Breast epithelium (tissue), 4 donors: ENCODE measurements around the gene EMC6. TPM values are rescaled to one million over a fixed set of nuclear protein-coding genes. Genes with fewer than 3 reads are reported as not detected.

Experiments used
- DNase-seq, 2 donors: peaks; one replicate each; pipeline ENCODE4 v3.0.0-alpha.2; 2019; ENCODE audit warnings: low spot score in 2 of 2
- H3K27ac ChIP-seq, 2 donors: fragments of 200-600 bp; sonication (generic) in 1 of 2; one replicate each; pipeline ENCODE4 v1.5.1; 2016 to 2019; ENCODE audit warnings: mild to moderate bottlenecking in 1 of 2
- H3K27me3 ChIP-seq, 2 donors: fragments of 200-600 bp; sonication (generic) in 1 of 2; one replicate each; pipeline versions ENCODE4 v1.5.1 to v1.6.0; 2017 to 2019; ENCODE audit warnings: control low read depth in 1 of 2, mild to moderate bottlenecking in 1 of 2
- H3K36me3 ChIP-seq: fragments of 200-600 bp; one replicate; pipeline ENCODE4 v1.5.1; 2019
- H3K4me1 ChIP-seq, 2 donors: fragments of 200-600 bp; sonication (generic); one replicate each; pipeline ENCODE4 v1.5.1; 2016 to 2019; ENCODE audit warnings: control low read depth in 1 of 2
- H3K4me3 ChIP-seq, 3 donors: fragments of 200-600 bp; sonication (generic); 1 replicate in 2 of 3; 2 replicates in 1 of 3; pipeline ENCODE4 v1.5.1; 2016 to 2019; ENCODE audit warnings: mild to moderate bottlenecking in 3 of 3, moderate library complexity in 2 of 3
- H3K9me3 ChIP-seq, 2 donors: fragments of 200-600 bp; sonication (generic) in 1 of 2; one replicate each; pipeline ENCODE4 v1.5.1; 2016 to 2019; ENCODE audit warnings: control low read depth in 1 of 2
- POLR2A ChIP-seq: fragments of 450-650 bp; IDR thresholded peaks from one replicate; pipeline ENCODE4 v1.6.1; 2016; ENCODE audit warnings: antibody characterized with exemption, mild to moderate bottlenecking, moderate library complexity
- POLR2AphosphoS5 ChIP-seq, 3 donors: sonication (generic); formaldehyde crosslinking; IDR thresholded peaks; one replicate each; pipeline ENCODE4 v1.6.1; 2017; ENCODE audit warnings: antibody characterized with exemption in 3 of 3
- intact Hi-C: fragments of 100-400 bp; cut with DNase I; formaldehyde crosslinking; loops from one replicate; pipeline ENCODE4 v1.15.1; 2023; ENCODE audit warnings: low total_unique reads
- total RNA-seq, 3 donors: library from RNA; depleted of rRNA; stranded (reverse); fragments of >200 nt; gene quantifications; one replicate each; pipeline ENCODE4 v1.1.0, GENCODE V29; 2016
- TF ChIP-seq, protein P1 (sequence below), 3 donors: fragments of 450-650 bp; IDR thresholded peaks; one replicate each; pipeline ENCODE4 v1.5.1; 2016 to 2017; ENCODE audit warnings: antibody characterized with exemption in 3 of 3, mild to moderate bottlenecking in 3 of 3, moderate library complexity in 3 of 3

EMC6 gene
- total RNA-seq, 3 donors from 2014 or later: 12.5 to 19.0 (median 15.1) TPM

DNA sequence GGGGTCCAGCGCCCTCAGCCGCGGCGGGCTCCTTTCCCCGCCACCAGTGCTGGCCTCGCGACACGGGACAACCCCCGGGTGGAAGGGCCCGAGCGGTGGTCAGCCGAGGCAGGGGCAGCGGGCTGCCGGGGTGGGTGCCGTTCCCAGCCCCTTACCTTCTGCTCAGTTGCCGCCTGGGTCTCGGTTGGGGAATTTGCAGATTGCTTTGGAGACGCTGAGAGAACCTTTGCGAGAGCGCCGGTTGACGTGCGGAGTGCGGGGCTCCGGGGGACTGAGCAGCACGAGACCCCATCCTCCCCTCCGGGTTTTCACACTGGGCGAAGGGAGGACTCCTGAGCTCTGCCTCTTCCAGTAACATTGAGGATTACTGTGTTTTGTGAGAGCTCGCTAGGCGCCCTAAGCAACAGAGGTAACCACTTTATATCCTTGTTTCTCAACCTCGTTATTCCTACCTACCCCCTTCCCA is 31.7 kb upstream of the EMC6 start:
- no peaks in the 10 kb centered on the region for H3K27me3 ChIP-seq
- DNase-seq: no peak
- peak overlapping the region; percentile 99 for H3K27ac ChIP-seq
- intact Hi-C loops: no loop called here
- no peaks in the 10 kb centered on the region for H3K36me3 ChIP-seq
- peak overlapping the region; percentile 93 to 98 (median 96) for H3K4me3 ChIP-seq
- no peaks in the 10 kb centered on the region for H3K9me3 ChIP-seq
- H3K4me1 ChIP-seq: peaks cover 0 to 7% of the 10 kb centered on the region in 2 donors
- TF ChIP-seq POLR2AphosphoS5 (IDR thresholded peaks at IDR 0.05) (no peak), POLR2A (no peak)
- TF ChIP-seq, protein P1, sequence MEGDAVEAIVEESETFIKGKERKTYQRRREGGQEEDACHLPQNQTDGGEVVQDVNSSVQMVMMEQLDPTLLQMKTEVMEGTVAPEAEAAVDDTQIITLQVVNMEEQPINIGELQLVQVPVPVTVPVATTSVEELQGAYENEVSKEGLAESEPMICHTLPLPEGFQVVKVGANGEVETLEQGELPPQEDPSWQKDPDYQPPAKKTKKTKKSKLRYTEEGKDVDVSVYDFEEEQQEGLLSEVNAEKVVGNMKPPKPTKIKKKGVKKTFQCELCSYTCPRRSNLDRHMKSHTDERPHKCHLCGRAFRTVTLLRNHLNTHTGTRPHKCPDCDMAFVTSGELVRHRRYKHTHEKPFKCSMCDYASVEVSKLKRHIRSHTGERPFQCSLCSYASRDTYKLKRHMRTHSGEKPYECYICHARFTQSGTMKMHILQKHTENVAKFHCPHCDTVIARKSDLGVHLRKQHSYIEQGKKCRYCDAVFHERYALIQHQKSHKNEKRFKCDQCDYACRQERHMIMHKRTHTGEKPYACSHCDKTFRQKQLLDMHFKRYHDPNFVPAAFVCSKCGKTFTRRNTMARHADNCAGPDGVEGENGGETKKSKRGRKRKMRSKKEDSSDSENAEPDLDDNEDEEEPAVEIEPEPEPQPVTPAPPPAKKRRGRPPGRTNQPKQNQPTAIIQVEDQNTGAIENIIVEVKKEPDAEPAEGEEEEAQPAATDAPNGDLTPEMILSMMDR (IDR thresholded peaks at IDR 0.05): no peak

DNA sequence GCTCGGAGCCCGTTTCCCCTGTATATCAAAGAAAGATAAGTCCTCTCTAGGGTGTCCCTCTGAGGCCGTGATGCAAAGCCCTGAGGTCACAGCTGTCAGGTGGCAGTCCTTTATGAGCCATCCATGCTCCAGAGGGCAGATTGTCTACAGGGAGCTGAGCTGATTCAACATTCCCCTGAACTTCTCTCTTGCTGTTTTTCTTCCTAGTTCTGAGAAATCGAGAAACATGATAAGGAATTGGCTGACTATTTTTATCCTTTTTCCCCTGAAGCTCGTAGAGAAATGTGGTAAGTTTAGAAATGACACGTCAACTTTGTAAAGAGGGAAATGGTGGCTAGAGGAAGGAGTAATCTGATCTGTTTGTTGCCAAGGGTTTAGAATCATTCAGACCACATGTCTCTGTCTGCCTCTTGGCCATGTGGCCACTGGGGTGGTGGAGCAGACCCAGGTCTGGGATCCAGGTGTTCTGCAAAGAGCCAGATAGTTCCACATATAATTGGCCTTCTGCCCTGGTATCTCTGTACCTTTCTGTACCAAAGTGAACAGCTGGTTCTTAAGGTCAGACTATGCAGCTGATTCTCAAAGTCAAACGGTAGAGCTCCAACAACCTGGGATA is 28.5 kb upstream of the EMC6 start:
- H3K4me1 ChIP-seq: peaks cover 0 to 7% of the 10 kb centered on the region in 2 donors
- intact Hi-C loops: no loop called here
- DNase-seq: no peak

GRCh38 chr17:3641014-3641413 is 27.6 kb upstream of the EMC6 start:
- H3K4me3 ChIP-seq: no peak overlapping the region
- peaks cover 0 to 7% of the 10 kb centered on the region in 2 donors for H3K4me1 ChIP-seq
- H3K36me3 ChIP-seq: no peaks in the 10 kb centered on the region
- no peak overlapping the region for H3K27ac ChIP-seq
- no peaks in the 10 kb centered on the region for H3K27me3 ChIP-seq
- intact Hi-C loops: no loop called here
- DNase-seq: no peak
- no peaks in the 10 kb centered on the region for H3K9me3 ChIP-seq
- TF ChIP-seq, protein P1 (IDR thresholded peaks at IDR 0.05): no peak

More for the DNA sequence above, 28.5 kb upstream of the EMC6 start:
- no peaks in the 10 kb centered on the region for H3K9me3 ChIP-seq
- no peaks in the 10 kb centered on the region for H3K27me3 ChIP-seq
- H3K4me3 ChIP-seq: no peak overlapping the region
- TF ChIP-seq POLR2AphosphoS5 (IDR thresholded peaks at IDR 0.05): no peak
- TF ChIP-seq, protein P1 (IDR thresholded peaks at IDR 0.05): no peak
- no peak for TF ChIP-seq POLR2A
- no peaks in the 10 kb centered on the region for H3K36me3 ChIP-seq
- no peak overlapping the region for H3K27ac ChIP-seq

DNA sequence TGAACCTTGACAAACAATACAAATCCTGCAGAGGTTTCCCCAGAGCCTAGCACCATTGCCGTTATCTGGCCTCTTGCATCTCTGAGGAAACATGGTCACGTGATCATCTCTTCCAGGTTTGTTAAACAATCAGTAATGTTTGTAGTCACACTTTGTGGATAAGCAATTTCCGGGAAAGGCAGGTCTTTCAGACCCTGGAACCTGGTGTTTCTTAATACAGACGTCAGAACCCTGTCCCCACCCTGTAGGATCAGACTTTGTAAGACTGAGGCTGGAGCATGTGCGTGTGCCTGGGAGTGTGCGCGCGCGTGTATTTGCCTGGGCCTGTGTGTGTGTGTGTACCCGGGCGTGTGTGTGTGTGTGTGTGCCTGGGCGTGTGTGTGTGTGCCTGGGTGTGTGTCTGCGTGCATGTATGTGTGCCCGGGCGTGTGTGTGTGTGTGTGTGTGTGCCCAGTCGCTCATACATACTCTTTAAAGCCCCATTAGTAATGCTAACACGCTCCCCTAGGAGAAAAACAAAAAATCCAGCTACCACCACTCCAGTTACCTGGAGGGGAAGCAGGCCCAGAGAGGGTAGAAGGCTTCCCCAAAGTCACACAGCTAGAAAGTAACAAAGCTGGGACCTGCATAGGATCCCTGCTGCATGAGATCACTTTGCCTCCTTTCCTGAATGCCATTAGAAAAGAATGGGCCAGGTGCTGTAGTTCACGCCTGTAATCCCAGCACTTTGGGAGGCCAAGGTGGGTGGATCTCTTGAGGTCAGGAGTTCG is 26.7 kb upstream of the EMC6 start:
- intact Hi-C loops: no loop called here
- no peaks in the 10 kb centered on the region for H3K36me3 ChIP-seq
- H3K27ac ChIP-seq: no peak overlapping the region
- H3K4me1 ChIP-seq: peaks cover 0 to 7% of the 10 kb centered on the region in 2 donors
- no peak for DNase-seq
- TF ChIP-seq POLR2AphosphoS5 (IDR thresholded peaks at IDR 0.05): no peak
- TF ChIP-seq, protein P1 (IDR thresholded peaks at IDR 0.05): no peak
- TF ChIP-seq POLR2A: no peak
- no peaks in the 10 kb centered on the region for H3K27me3 ChIP-seq
- no peak overlapping the region for H3K4me3 ChIP-seq
- no peaks in the 10 kb centered on the region for H3K9me3 ChIP-seq

- TF ChIP-seq POLR2AphosphoS5 (IDR thresholded peaks at IDR 0.05) (no peak), POLR2A (no peak)
- TF ChIP-seq, protein P1 (IDR thresholded peaks at IDR 0.05): no peak
- Histone ChIP-seq H3K36me3 (no peaks in the 10 kb centered on the region), H3K4me3 (no peak overlapping the region)
Observed at GRCh38 chr17:3643889-3644349, 24.7 kb upstream of the EMC6 start.

More at GRCh38 chr17:3643889-3644349, 24.7 kb upstream of the EMC6 start:
- no peak for DNase-seq
- Histone ChIP-seq H3K27me3 (no peaks in the 10 kb centered on the region), H3K4me1 (no peaks in the 10 kb centered on the region), H3K9me3 (no peaks in the 10 kb centered on the region), H3K27ac (no peak overlapping the region)
- intact Hi-C loops: no loop called here
